HepG2 (cell line): ENCODE results near the gene COX7A2L. TPM values are rescaled to one million over a fixed set of nuclear protein-coding genes. Genes with fewer than 3 reads are reported as not detected.

ENCODE experiments used
- ARID4A ChIP-seq: sonication (generic); formaldehyde crosslinking; IDR thresholded peaks from 2 replicates; pipeline ENCODE4 v1.5.0; 2020; ENCODE audit warnings: mild to moderate bottlenecking, missing genetic modification reagents, borderline replicate concordance
- GTF2F1 ChIP-seq: fragments of 150-350 bp; IDR thresholded peaks from 2 replicates; pipeline ENCODE4 v1.6.1; 2014; ENCODE audit warnings: low read length
- HBP1 ChIP-seq: IDR thresholded peaks from 2 replicates; pipeline ENCODE4 v1.6.1; 2016; ENCODE audit warnings: low read depth, control low read depth
- HMGXB4 ChIP-seq, 2 experiments: sonication (generic) in 1 of 2; formaldehyde crosslinking in 1 of 2; IDR thresholded peaks; 2 replicates each; pipeline versions ENCODE4 v1.4.0 to v1.6.1; 2018 to 2020; ENCODE audit warnings: missing genetic modification reagents in 2 of 2, borderline replicate concordance in 1 of 2, low read depth in 1 of 2, mild to moderate bottlenecking in 1 of 2, missing biosample characterization in 1 of 2
- KDM3A ChIP-seq: IDR thresholded peaks from 2 replicates; pipeline ENCODE4 v1.6.1; 2018; ENCODE audit warnings: low read depth, missing compliant biosample characterization
- MAF1 ChIP-seq: sonication (generic); formaldehyde crosslinking; IDR thresholded peaks from 2 replicates; pipeline ENCODE4 v1.5.0; 2020; ENCODE audit warnings: missing genetic modification reagents, borderline replicate concordance
- MXD1 ChIP-seq: sonication (generic); formaldehyde crosslinking; IDR thresholded peaks from 2 replicates; pipeline ENCODE4 v1.4.0; 2020; ENCODE audit warnings: mild to moderate bottlenecking, missing genetic modification reagents
- NFE2L2 ChIP-seq: fragments of 150-350 bp; IDR thresholded peaks from 2 replicates; pipeline ENCODE4 v1.6.1; 2014; ENCODE audit warnings: low read length
- ZBTB20 ChIP-seq: sonication (generic); formaldehyde crosslinking; IDR thresholded peaks from 2 replicates; pipeline ENCODE4 v1.8.1; 2023; ENCODE audit warnings: missing genetic modification reagents, low read depth, mild to moderate bottlenecking, borderline replicate concordance
- ZHX1 ChIP-seq: sonication (generic); formaldehyde crosslinking; IDR thresholded peaks from 2 replicates; pipeline ENCODE4 v1.8.1; 2022; ENCODE audit warnings: low read depth, mild to moderate bottlenecking, missing genetic modification reagents
- ZNF180 ChIP-seq: sonication (generic); formaldehyde crosslinking; IDR thresholded peaks from 2 replicates; pipeline ENCODE4 v1.4.0; 2020; ENCODE audit warnings: low read depth, missing genetic modification reagents, borderline replicate concordance
- ZNF274 ChIP-seq: sonication (generic); formaldehyde crosslinking; IDR thresholded peaks from 2 replicates; pipeline ENCODE4 v1.5.1; 2020; ENCODE audit warnings: mild to moderate bottlenecking, missing genetic modification reagents
- ZNF331 ChIP-seq: sonication (generic); formaldehyde crosslinking; IDR thresholded peaks from 2 replicates; pipeline ENCODE4 v1.4.0; 2020; ENCODE audit warnings: missing genetic modification reagents
- ZNF704 ChIP-seq: sonication (generic); formaldehyde crosslinking; IDR thresholded peaks from 2 replicates; pipeline ENCODE4 v1.8.1; 2023; ENCODE audit warnings: mild to moderate bottlenecking, inconsistent platforms, moderate library complexity, missing genetic modification reagents, borderline replicate concordance
- polyA plus RNA-seq, 8 experiments: library from polyadenylated mRNA; depleted of rRNA in 3 of 8; stranded (reverse) in 7 of 8; unstranded in 1 of 8; fragments of >200 nt; fragmentation: Illumina TruSeq in 4 of 8; extraction: Trizol in 4 of 8; gene quantifications; 2 replicates each; pipeline versions ENCODE4 v1.2.1 to v1.2.3, GENCODE V29; 2011 to 2016; ENCODE audit warnings: low read depth in 4 of 8, missing spikeins in 1 of 8, mixed read lengths in 1 of 8; ENCODE audit not compliant: insufficient read depth in 1 of 8
- total RNA-seq, 5 experiments: library from RNA; depleted of rRNA; stranded (reverse); fragments of >200 nt; fragmentation: Illumina TruSeq; extraction: Trizol; gene quantifications; 2 replicates each; pipeline ENCODE4 v1.2.3, GENCODE V29; 2016; ENCODE audit warnings: low read depth in 1 of 5

COX7A2L gene
- total and polyA plus RNA-seq, 2 of the 13 experiments (the other 11 are each of a cell fraction or from before 2014, with no cell fraction given): 155 to 201 TPM

- TF ChIP-seq HMGXB4 (CRISPR knock-in tag; IDR thresholded peaks at IDR 0.05; ENCODE audit: borderline replicate concordance in 1 of 2, low read depth in 1 of 2) (peak; percentile 60 to 65; a peak in 2 of 4 replicates), GTF2F1 (peak; percentile 35; the same call in 1 of the 2 replicates), ZHX1 (peak; percentile 76; the same call in 1 of the 2 replicates), NFE2L2 (no peak), KDM3A (0 out of 2 replicates have a peak, but pooled peaks have one; percentile 47), ZNF331 (CRISPR knock-in tag) (peak; percentile 10; the same call in 1 of the 2 replicates), ZBTB20 (CRISPR knock-in tag) (peak; percentile 89), MXD1 (CRISPR knock-in tag) (peak; percentile 75), ZNF274 (peak; percentile 77), HBP1 (CRISPR knock-in tag) (no peak; the same call in 1 of the 2 replicates), ZNF704 (CRISPR knock-in tag) (0 out of 2 replicates have a peak, but pooled peaks have one; percentile 36), MAF1 (CRISPR knock-in tag) (0 out of 2 replicates have a peak, but pooled peaks have one; percentile 64), ZNF180 (CRISPR knock-in tag) (peak; percentile 92), ARID4A (CRISPR knock-in tag) (peak; percentile 91)
Measured at GRCh38 chr2:42360890-42361727, at the start of gene COX7A2L (continued).
